K562 (cell line): ENCODE results near the gene CUTA. TPM values are rescaled to one million over a fixed set of nuclear protein-coding genes. Genes with fewer than 3 reads are reported as not detected.

Experiments
- FOXP1 ChIP-seq: sonication (generic); formaldehyde crosslinking; IDR thresholded peaks from 2 replicates; pipeline ENCODE4 v1.8.0; 2022; ENCODE audit warnings: mild to moderate bottlenecking, missing genetic modification reagents
- SRSF1 ChIP-seq: fragments of 200-400 bp; formaldehyde crosslinking; IDR thresholded peaks from 2 replicates; pipeline ENCODE4 v1.6.1; 2017; ENCODE audit warnings: mild to moderate bottlenecking, low read depth, low read length, moderate library complexity
- SRSF7 ChIP-seq: fragments of 200-400 bp; formaldehyde crosslinking; optimal IDR thresholded peaks from 2 replicates; pipeline ENCODE3; 2017; ENCODE audit warnings: mild to moderate bottlenecking, low read depth, low read length
- ZNF143 ChIP-seq: sonication (generic); formaldehyde crosslinking; IDR thresholded peaks from 2 replicates; pipeline ENCODE4 v1.9.0; 2022; ENCODE audit warnings: mild to moderate bottlenecking, missing genetic modification reagents
- ZNF263 ChIP-seq: sonication (generic); formaldehyde crosslinking; IDR thresholded peaks from 2 replicates; pipeline ENCODE4 v1.8.0; 2022; ENCODE audit warnings: mild to moderate bottlenecking, missing genetic modification reagents, borderline replicate concordance
- polyA plus RNA-seq, 8 experiments: library from polyadenylated mRNA; depleted of rRNA in 4 of 8; stranded (reverse) in 5 of 8; unstranded in 3 of 8; fragments of >200 nt; fragmentation: Nextera tagmentation in 2 of 8; fragmentation: Illumina TruSeq in 1 of 8; extraction: Ambion mirVana in 2 of 8; extraction: Trizol in 1 of 8; gene quantifications; 2 replicates each; pipeline versions ENCODE4 v1.2.1 to v1.2.3, GENCODE V29; 2011 to 2014; ENCODE audit warnings: inconsistent platforms in 1 of 8, missing spikeins in 1 of 8
- total RNA-seq, 7 experiments: library from RNA; depleted of rRNA in 6 of 7; stranded (reverse); fragments of >200 nt in 6 of 7; fragmentation: Illumina TruSeq in 2 of 7; extraction: Trizol in 2 of 7; gene quantifications; 2 replicates each; pipeline versions ENCODE4 v1.2.1 to v1.2.3, GENCODE V29; 2011 to 2021; ENCODE audit warnings: low replicate concordance in 1 of 7
- TF ChIP-seq, protein P1 (sequence below): fragments of 450-650 bp; IDR thresholded peaks from 2 replicates; pipeline ENCODE4 v1.6.1; 2016; ENCODE audit warnings: low read depth
- TF ChIP-seq, protein P2 (sequence below): fragments of 250-450 bp; sonication (Bioruptor Pico); IDR thresholded peaks from 2 replicates; pipeline ENCODE4 v1.5.0; 2020; ENCODE audit warnings: mild to moderate bottlenecking
- TF ChIP-seq, protein P3 (sequence below): fragments of 250-450 bp; sonication (Bioruptor Pico); IDR thresholded peaks from 2 replicates; pipeline ENCODE4 v1.4.0; 2020; ENCODE audit warnings: mild to moderate bottlenecking
- TF ChIP-seq, protein P4 (sequence below): sonication (generic); formaldehyde crosslinking; IDR thresholded peaks from 2 replicates; pipeline ENCODE4 v1.8.0; 2022; ENCODE audit warnings: missing genetic modification reagents, mild to moderate bottlenecking, moderate library complexity, borderline replicate concordance

CUTA gene
- total and polyA plus RNA-seq, 9 of the 15 experiments (the other 6 are each of a cell fraction or from before 2014, with no cell fraction given) = 166 to 682 (median 310) TPM

DNA sequence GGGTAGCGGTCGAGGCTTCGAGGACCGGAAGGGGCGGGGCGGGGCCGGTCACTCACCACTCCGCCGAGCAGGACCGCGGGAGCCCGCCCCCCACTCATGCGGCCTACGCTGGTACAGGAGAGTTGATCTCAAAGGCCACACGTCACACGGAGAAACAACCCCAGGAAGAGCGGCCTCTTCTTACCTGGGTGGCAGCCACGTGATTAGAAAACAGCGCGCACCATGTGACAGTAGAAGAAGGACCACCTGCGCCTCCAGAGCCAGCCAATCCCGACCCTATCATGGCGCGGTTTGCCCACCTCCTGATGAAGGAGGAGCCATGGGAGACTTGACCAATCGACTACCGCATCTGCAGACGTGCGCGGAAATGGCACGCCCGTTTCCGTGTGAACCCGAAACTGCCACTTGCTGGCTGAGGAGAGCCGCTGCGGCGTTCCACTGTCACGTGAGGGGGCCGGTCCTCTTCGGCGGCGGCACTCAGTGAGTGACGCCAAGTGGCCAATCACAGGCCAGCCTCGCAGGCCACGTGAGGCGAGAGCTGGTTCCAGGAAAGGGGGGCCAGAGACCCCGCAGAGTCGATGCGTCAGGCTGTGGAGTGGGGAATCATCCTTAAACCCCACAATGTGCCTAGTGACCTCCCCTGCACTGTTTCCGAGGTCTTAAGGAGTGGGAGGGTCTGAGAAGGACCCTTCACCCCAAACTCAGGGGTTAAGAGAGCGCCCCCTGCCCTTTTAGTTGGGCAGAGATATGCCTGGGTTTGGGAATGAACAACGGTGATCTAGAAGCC is at the start of gene CUTA (continued):
- TF ChIP-seq, protein P1, sequence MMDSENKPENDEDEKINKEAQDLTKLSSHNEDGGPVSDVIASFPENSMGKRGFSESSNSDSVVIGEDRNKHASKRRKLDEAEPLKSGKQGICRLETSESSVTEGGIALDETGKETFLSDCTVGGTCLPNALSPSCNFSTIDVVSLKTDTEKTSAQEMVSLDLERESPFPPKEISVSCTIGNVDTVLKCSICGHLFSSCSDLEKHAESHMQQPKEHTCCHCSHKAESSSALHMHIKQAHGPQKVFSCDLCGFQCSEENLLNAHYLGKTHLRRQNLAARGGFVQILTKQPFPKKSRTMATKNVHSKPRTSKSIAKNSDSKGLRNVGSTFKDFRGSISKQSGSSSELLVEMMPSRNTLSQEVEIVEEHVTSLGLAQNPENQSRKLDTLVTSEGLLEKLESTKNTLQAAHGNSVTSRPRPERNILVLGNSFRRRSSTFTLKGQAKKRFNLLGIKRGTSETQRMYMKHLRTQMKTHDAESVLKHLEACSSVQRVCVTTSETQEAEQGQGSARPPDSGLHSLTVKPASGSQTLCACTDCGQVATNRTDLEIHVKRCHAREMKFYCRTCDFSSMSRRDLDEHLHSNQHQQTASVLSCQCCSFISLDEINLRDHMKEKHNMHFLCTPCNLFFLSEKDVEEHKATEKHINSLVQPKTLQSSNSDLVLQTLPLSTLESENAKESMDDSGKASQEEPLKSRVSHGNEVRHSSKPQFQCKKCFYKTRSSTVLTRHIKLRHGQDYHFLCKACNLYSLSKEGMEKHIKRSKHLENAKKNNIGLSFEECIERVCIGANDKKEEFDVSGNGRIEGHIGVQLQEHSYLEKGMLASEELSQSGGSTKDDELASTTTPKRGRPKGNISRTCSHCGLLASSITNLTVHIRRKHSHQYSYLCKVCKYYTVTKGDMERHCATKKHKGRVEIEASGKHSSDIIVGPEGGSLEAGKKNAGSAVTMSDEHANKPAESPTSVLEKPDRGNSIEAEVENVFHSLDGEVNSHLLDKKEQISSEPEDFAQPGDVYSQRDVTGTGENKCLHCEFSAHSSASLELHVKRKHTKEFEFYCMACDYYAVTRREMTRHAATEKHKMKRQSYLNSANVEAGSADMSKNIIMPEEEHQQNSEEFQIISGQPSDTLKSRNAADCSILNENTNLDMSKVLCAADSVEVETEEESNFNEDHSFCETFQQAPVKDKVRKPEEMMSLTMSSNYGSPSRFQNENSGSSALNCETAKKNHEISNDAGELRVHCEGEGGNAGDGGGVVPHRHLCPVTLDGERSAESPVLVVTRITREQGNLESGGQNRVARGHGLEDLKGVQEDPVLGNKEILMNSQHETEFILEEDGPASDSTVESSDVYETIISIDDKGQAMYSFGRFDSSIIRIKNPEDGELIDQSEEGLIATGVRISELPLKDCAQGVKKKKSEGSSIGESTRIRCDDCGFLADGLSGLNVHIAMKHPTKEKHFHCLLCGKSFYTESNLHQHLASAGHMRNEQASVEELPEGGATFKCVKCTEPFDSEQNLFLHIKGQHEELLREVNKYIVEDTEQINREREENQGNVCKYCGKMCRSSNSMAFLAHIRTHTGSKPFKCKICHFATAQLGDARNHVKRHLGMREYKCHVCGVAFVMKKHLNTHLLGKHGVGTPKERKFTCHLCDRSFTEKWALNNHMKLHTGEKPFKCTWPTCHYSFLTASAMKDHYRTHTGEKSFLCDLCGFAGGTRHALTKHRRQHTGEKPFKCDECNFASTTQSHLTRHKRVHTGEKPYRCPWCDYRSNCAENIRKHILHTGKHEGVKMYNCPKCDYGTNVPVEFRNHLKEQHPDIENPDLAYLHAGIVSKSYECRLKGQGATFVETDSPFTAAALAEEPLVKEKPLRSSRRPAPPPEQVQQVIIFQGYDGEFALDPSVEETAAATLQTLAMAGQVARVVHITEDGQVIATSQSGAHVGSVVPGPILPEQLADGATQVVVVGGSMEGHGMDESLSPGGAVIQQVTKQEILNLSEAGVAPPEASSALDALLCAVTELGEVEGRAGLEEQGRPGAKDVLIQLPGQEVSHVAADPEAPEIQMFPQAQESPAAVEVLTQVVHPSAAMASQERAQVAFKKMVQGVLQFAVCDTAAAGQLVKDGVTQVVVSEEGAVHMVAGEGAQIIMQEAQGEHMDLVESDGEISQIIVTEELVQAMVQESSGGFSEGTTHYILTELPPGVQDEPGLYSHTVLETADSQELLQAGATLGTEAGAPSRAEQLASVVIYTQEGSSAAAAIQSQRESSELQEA = no peak
- TF ChIP-seq, protein P2, sequence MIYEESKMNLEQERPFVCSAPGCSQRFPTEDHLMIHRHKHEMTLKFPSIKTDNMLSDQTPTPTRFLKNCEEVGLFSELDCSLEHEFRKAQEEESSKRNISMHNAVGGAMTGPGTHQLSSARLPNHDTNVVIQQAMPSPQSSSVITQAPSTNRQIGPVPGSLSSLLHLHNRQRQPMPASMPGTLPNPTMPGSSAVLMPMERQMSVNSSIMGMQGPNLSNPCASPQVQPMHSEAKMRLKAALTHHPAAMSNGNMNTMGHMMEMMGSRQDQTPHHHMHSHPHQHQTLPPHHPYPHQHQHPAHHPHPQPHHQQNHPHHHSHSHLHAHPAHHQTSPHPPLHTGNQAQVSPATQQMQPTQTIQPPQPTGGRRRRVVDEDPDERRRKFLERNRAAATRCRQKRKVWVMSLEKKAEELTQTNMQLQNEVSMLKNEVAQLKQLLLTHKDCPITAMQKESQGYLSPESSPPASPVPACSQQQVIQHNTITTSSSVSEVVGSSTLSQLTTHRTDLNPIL (CRISPR knock-in tag) = no peak
- TF ChIP-seq SRSF1 (no peak), ZNF143 (no peak), SRSF7 (no peak), FOXP1 (CRISPR knock-in tag) (peak; percentile 25; the same call in 1 of the 2 replicates), ZNF263 (CRISPR knock-in tag) (no peak; the same call in 1 of the 2 replicates)
- TF ChIP-seq, protein P3, sequence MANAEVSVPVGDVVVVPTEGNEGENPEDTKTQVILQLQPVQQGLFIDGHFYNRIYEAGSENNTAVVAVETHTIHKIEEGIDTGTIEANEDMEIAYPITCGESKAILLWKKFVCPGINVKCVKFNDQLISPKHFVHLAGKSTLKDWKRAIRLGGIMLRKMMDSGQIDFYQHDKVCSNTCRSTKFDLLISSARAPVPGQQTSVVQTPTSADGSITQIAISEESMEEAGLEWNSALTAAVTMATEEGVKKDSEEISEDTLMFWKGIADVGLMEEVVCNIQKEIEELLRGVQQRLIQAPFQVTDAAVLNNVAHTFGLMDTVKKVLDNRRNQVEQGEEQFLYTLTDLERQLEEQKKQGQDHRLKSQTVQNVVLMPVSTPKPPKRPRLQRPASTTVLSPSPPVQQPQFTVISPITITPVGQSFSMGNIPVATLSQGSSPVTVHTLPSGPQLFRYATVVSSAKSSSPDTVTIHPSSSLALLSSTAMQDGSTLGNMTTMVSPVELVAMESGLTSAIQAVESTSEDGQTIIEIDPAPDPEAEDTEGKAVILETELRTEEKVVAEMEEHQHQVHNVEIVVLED (CRISPR knock-in tag) = peak; percentile 86
- TF ChIP-seq, protein P4, sequence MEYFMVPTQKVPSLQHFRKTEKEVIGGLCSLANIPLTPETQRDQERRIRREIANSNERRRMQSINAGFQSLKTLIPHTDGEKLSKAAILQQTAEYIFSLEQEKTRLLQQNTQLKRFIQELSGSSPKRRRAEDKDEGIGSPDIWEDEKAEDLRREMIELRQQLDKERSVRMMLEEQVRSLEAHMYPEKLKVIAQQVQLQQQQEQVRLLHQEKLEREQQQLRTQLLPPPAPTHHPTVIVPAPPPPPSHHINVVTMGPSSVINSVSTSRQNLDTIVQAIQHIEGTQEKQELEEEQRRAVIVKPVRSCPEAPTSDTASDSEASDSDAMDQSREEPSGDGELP = peak; percentile 94
